Mesenchymal stem cell (in vitro differentiated cells and primary cell): ENCODE data around the gene GDE1.

Experiments used
- DNase-seq: peaks from one replicate; pipeline ENCODE4 v3.0.0-alpha.2; 2013
- H2AFZ ChIP-seq: one replicate; pipeline ENCODE4 v1.6.1; 2013; ENCODE audit warnings: low read depth, mild to moderate bottlenecking, control low read depth, inconsistent platforms, low read length, moderate library complexity
- H2AK5ac ChIP-seq: 2 replicates; pipeline ENCODE4 v1.6.1; 2013; ENCODE audit warnings: low read length, moderate library complexity, mild to moderate bottlenecking, inconsistent platforms; ENCODE audit not compliant: severe bottlenecking
- H2BK120ac ChIP-seq: one replicate; pipeline ENCODE4 v1.6.1; 2013; ENCODE audit warnings: low read depth, mild to moderate bottlenecking, inconsistent platforms, low read length, moderate library complexity
- H2BK12ac ChIP-seq, 2 experiments: one replicate each; pipeline ENCODE4 v1.6.1; 2013; ENCODE audit warnings: inconsistent platforms in 2 of 2, low read length in 2 of 2, mild to moderate bottlenecking in 2 of 2, moderate library complexity in 2 of 2, control low read depth in 1 of 2
- H2BK15ac ChIP-seq: one replicate; pipeline ENCODE4 v1.6.1; 2013; ENCODE audit warnings: mild to moderate bottlenecking, low read depth, inconsistent platforms; ENCODE audit not compliant: poor library complexity, severe bottlenecking
- H2BK5ac ChIP-seq: 2 replicates; pipeline ENCODE4 v1.6.1; 2013; ENCODE audit warnings: low read depth, mild to moderate bottlenecking, low read length, control low read depth, inconsistent platforms; ENCODE audit not compliant: poor library complexity, severe bottlenecking
- H3K14ac ChIP-seq, 2 experiments: one replicate each; pipeline ENCODE4 v1.6.1; 2013; ENCODE audit warnings: inconsistent platforms in 2 of 2, low read length in 2 of 2, control low read depth in 1 of 2, mild to moderate bottlenecking in 1 of 2, moderate library complexity in 1 of 2
- H3K18ac ChIP-seq, 2 experiments: one replicate each; pipeline ENCODE4 v1.6.1; 2013; ENCODE audit warnings: inconsistent platforms in 2 of 2, low read length in 2 of 2, control low read depth in 1 of 2, low read depth in 1 of 2, mild to moderate bottlenecking in 1 of 2
- H3K23ac ChIP-seq, 2 experiments: one replicate each; pipeline ENCODE4 v1.6.1; 2013; ENCODE audit warnings: inconsistent platforms in 2 of 2, low read length in 2 of 2, mild to moderate bottlenecking in 2 of 2, moderate library complexity in 2 of 2, control low read depth in 1 of 2
- H3K27ac ChIP-seq: 2 replicates; pipeline ENCODE4 v1.5.1; 2013; ENCODE audit warnings: mild to moderate bottlenecking, moderate library complexity, low read length, control low read depth, inconsistent platforms; ENCODE audit not compliant: poor library complexity, severe bottlenecking
- H3K27me3 ChIP-seq, 2 experiments: 2 replicates each; pipeline versions ENCODE4 v1.6.1 to v1.7.0; 2013; ENCODE audit warnings: low read length in 2 of 2, mild to moderate bottlenecking in 2 of 2, moderate library complexity in 2 of 2, control low read depth in 1 of 2, inconsistent platforms in 1 of 2; ENCODE audit not compliant: control insufficient read depth in 1 of 2, insufficient read depth in 1 of 2
- H3K36me3 ChIP-seq, 2 experiments: 2 replicates each; pipeline versions ENCODE4 v1.6.1 to v1.7.0; 2013; ENCODE audit warnings: low read length in 2 of 2, control low read depth in 1 of 2, inconsistent platforms in 1 of 2, low read depth in 1 of 2, mild to moderate bottlenecking in 1 of 2; ENCODE audit not compliant: insufficient read depth in 2 of 2, control insufficient read depth in 1 of 2
- H3K4ac ChIP-seq, 2 experiments: one replicate each; pipeline ENCODE4 v1.6.1; 2013; ENCODE audit warnings: inconsistent platforms in 2 of 2, low read length in 2 of 2, mild to moderate bottlenecking in 2 of 2, moderate library complexity in 2 of 2, control low read depth in 1 of 2, low read depth in 1 of 2
- H3K4me1 ChIP-seq: 2 replicates; pipeline ENCODE4 v1.6.1; 2013; ENCODE audit warnings: low read depth, low read length, control low read depth; ENCODE audit not compliant: control insufficient read depth, insufficient read depth
- H3K4me2 ChIP-seq: 2 replicates; pipeline ENCODE4 v1.6.1; 2013; ENCODE audit warnings: low read length, mild to moderate bottlenecking, inconsistent platforms; ENCODE audit not compliant: poor library complexity, severe bottlenecking
- H3K4me3 ChIP-seq, 2 experiments: 2 replicates each; pipeline versions ENCODE4 v1.5.1 to v1.7.0; 2013; ENCODE audit warnings: low read length in 2 of 2, mild to moderate bottlenecking in 2 of 2, control low read depth in 1 of 2, low read depth in 1 of 2; ENCODE audit not compliant: insufficient read depth in 1 of 2
- H3K79me1 ChIP-seq: replicated peaks from 2 replicates; pipeline ENCODE4 v1.6.1; 2013; ENCODE audit warnings: mild to moderate bottlenecking, control low read depth, low read length, inconsistent platforms; ENCODE audit not compliant: poor library complexity, severe bottlenecking
- H3K9ac ChIP-seq: 2 replicates; pipeline ENCODE4 v1.7.0; 2013; ENCODE audit warnings: mild to moderate bottlenecking, low read length, moderate library complexity
- H3K9me3 ChIP-seq: 2 replicates; pipeline ENCODE4 v1.7.0; 2013; ENCODE audit warnings: mild to moderate bottlenecking, low read length; ENCODE audit not compliant: control insufficient read depth
- H4K8ac ChIP-seq: one replicate; pipeline ENCODE4 v1.6.1; 2013; ENCODE audit warnings: inconsistent platforms, mild to moderate bottlenecking, low read length, moderate library complexity
- H4K91ac ChIP-seq: one replicate; pipeline ENCODE4 v1.6.1; 2013; ENCODE audit warnings: mild to moderate bottlenecking, low read length, inconsistent platforms
- WGBS: methylation state at CpG from one replicate; pipeline ENCODE4 v1.1.7; 2013; ENCODE audit warnings: mixed read lengths; 5-methylcytosine and 5-hydroxymethylcytosine counted together

Gene GDE1

DNA sequence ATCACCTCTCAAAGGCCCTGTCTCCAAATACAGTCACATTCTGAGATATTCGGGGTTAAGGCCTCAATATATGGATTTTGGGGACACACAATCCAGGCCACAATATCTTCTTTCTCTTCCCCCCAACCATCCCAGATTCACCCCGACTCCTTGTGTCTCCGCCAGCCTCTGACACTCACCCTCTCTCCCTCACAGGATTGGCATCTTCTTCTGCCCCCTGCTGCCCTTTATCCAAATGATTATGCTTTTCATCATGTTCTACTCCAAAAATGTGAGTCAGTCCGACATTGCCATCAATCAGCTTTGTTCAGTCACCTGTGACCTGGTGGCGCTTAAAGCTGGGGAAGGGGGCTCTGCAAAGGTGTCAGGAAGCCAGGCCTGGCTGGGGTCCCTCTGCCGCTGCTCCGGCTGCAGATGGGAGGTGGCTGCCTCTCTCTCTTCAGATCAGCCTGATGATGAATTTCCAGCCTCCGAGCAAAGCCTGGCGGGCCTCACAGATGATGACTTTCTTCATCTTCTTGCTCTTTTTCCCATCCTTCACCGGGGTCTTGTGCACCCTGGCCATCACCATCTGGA is 35.1 kb downstream of the GDE1 start:
- no peak overlapping the region for H2BK120ac ChIP-seq
- no peak overlapping the region for H3K9ac ChIP-seq
- no peaks in the 10 kb centered on the region for H3K9me3 ChIP-seq
- no peaks in the 10 kb centered on the region for H3K79me1 ChIP-seq
- H3K4me2 ChIP-seq, result no peak overlapping the region
- H2AK5ac ChIP-seq, result no peak overlapping the region
- H3K4ac ChIP-seq, result no peak overlapping the region
- H4K8ac ChIP-seq, result no peak overlapping the region
- DNase-seq, result no peak
- no peak overlapping the region for H3K18ac ChIP-seq
- no peak overlapping the region for H2AFZ ChIP-seq
- H3K4me1 ChIP-seq, result no peaks in the 10 kb centered on the region
- no peaks in the 10 kb centered on the region for H3K36me3 ChIP-seq
- no peak overlapping the region for H3K14ac ChIP-seq
- H4K91ac ChIP-seq, result no peak overlapping the region
- no peak overlapping the region for H2BK15ac ChIP-seq
- H2BK5ac ChIP-seq, result no peak overlapping the region
- H3K4me3 ChIP-seq, result no peak overlapping the region
- WGBS, result 89% methylated on average over 8 of the region's 10 CpGs
- no peak overlapping the region for H2BK12ac ChIP-seq
- peaks cover 0 to 3% of the 10 kb centered on the region in 2 experiments for H3K27me3 ChIP-seq
- no peak overlapping the region for H3K27ac ChIP-seq
- H3K23ac ChIP-seq, result no peak overlapping the region

DNA sequence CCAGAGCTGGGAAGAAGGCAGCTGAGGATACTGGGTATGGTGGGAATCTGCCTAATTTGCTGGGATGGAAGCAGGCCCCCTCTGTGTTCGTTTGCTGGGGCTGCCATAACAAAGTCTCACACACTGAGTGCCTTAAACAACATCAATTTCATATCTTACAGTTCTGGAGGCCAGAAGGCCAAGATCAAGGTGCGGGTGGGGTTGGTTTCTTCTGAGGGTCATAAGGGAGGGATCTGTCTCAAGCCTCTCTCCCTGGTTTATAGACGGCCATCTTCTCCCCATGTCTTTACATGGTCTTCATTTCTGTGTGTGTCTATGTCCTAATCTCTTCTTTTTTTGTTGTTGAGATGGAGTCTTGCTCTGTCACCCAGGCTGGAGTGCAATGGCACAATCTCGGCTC is 35.8 kb downstream of the GDE1 start:
- no peak overlapping the region for H2AFZ ChIP-seq
- H3K4me2 ChIP-seq, result no peak overlapping the region
- no peak overlapping the region for H4K91ac ChIP-seq
- H3K4me3 ChIP-seq, result no peak overlapping the region
- H3K79me1 ChIP-seq, result no peaks in the 10 kb centered on the region
- no peaks in the 10 kb centered on the region for H3K36me3 ChIP-seq
- no peak for DNase-seq
- no peak overlapping the region for H3K9ac ChIP-seq
- H3K27me3 ChIP-seq, result peaks cover 0 to 3% of the 10 kb centered on the region in 2 experiments
- H3K18ac ChIP-seq, result no peak overlapping the region
- H2AK5ac ChIP-seq, result no peak overlapping the region
- no peak overlapping the region for H4K8ac ChIP-seq
- no peak overlapping the region for H2BK120ac ChIP-seq
- 100% methylated on average over 1 of the region's 4 CpGs for WGBS
- H3K4ac ChIP-seq, result no peak overlapping the region
- H2BK5ac ChIP-seq, result no peak overlapping the region
- H3K23ac ChIP-seq, result no peak overlapping the region
- H2BK12ac ChIP-seq, result no peak overlapping the region
- no peaks in the 10 kb centered on the region for H3K9me3 ChIP-seq
- no peak overlapping the region for H3K27ac ChIP-seq
- no peaks in the 10 kb centered on the region for H3K4me1 ChIP-seq
- no peak overlapping the region for H2BK15ac ChIP-seq
- H3K14ac ChIP-seq, result no peak overlapping the region

DNA sequence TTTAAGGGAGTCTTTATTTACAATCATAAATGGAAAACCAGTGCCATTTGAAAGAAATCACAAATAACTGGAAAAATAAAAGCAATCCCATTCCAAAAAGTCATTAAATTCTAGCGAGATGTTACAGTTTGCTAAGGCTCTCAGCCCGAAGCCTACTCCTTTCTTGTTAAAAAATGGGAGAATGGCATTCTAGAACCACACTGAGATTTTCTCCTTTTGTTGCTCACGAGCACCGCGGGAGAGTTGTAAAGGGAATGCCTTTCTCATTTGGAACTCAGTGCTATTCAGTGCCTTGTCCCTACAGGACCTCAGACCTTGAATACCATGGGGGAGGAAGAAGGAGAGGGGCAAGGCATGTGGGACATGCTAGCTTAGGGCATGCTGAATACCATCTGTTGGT is 36.3 kb downstream of the GDE1 start:
- Histone ChIP-seq H2BK5ac (no peak overlapping the region), H2AFZ (no peak overlapping the region), H3K4me2 (no peak overlapping the region), H3K4me3 (no peak overlapping the region), H3K27ac (no peak overlapping the region), H4K91ac (no peak overlapping the region), H3K27me3 (peaks cover 0 to 3% of the 10 kb centered on the region in 2 experiments), H2BK120ac (no peak overlapping the region), H4K8ac (no peak overlapping the region), H3K9me3 (no peaks in the 10 kb centered on the region), H2AK5ac (no peak overlapping the region), H3K4me1 (no peaks in the 10 kb centered on the region), H3K18ac (no peak overlapping the region), H3K9ac (no peak overlapping the region), H2BK15ac (no peak overlapping the region), H3K36me3 (no peaks in the 10 kb centered on the region), H3K23ac (no peak overlapping the region), H3K79me1 (no peaks in the 10 kb centered on the region), H3K14ac (no peak overlapping the region), H3K4ac (no peak overlapping the region), H2BK12ac (no peak overlapping the region)
- DNase-seq, result no peak
- WGBS, result 86% methylated on average over 5 of the region's 5 CpGs

GRCh38 chr16:19484096-19484495 is 37.8 kb downstream of the GDE1 start:
- H4K91ac ChIP-seq, result no peak overlapping the region
- no peak overlapping the region for H2BK15ac ChIP-seq
- no peaks in the 10 kb centered on the region for H3K4me1 ChIP-seq
- no peak overlapping the region for H3K9ac ChIP-seq
- no peaks in the 10 kb centered on the region for H3K36me3 ChIP-seq
- 90% methylated on average over 3 of the region's 3 CpGs for WGBS
- H4K8ac ChIP-seq, result no peak overlapping the region
- H2BK120ac ChIP-seq, result no peak overlapping the region
- no peak overlapping the region for H2BK12ac ChIP-seq
- no peak overlapping the region for H3K27ac ChIP-seq
- H2BK5ac ChIP-seq, result no peak overlapping the region
- H3K14ac ChIP-seq, result no peak overlapping the region
- H3K79me1 ChIP-seq, result no peaks in the 10 kb centered on the region
- H3K9me3 ChIP-seq, result no peaks in the 10 kb centered on the region
- H2AK5ac ChIP-seq, result no peak overlapping the region
- peaks cover 0 to 3% of the 10 kb centered on the region in 2 experiments for H3K27me3 ChIP-seq
- no peak overlapping the region for H2AFZ ChIP-seq
- no peak overlapping the region for H3K4me2 ChIP-seq
- DNase-seq, result no peak
- H3K4me3 ChIP-seq, result no peak overlapping the region
- no peak overlapping the region for H3K4ac ChIP-seq
- no peak overlapping the region for H3K23ac ChIP-seq
- no peak overlapping the region for H3K18ac ChIP-seq
